ENCODE results near the gene CCDC12. TPM values are rescaled to one million over a fixed set of nuclear protein-coding genes. Genes with fewer than 3 reads are reported as not detected.
"Not testable (repeated sequence)": the region's sequence is repeated elsewhere in the genome, so short reads cannot be mapped to it uniquely, and the experiment has no call there.

The CCDC12 gene
- total RNA-seq, 1 experiment from 2014 or later, result 36.0 TPM

DNA sequence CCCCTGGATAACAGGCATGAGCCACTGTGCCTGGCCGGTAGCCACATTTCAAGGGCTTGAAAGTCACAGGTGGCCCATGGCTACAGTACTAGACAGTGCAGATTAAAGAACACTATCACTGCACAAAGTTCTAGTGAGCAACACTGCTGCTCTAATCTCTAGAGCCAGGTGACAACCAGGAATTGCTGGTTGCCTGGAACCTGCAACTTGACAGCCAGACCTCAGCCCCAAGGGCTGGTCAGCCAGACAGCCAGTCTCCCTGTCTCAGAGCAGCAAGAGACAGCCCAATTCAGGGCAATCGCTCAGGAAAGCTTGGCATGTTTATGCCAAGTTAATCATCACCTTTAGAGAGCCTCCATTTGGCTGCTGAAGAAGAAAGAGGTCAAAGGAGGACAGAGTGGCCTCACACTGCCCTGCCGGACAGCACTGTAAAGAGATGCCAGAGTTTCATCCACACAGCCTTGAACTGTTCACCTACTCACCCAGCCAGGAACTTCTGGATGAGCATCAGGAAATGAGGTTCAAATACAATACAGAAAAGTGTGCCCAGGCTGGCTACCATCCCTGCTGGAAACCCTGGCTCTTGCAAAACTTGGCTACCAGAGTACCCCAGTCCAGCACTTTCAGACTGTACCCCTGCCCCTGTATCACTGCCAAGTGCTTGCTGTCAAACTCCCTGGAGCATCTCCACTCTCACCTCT is 6.0 kb downstream of the CCDC12 start:
- in situ Hi-C loops (cut with HindIII; ENCODE audit: low pct_unique_long_range_greater_than_20kb, low sequenced_read_pairs), result no loop called here
- peak; percentile 80 for DNase-seq (ENCODE audit: low read depth)

GRCh38 chr3:46968783-46969428 is 7.6 kb downstream of the CCDC12 start:
- in situ Hi-C loops (cut with HindIII; ENCODE audit: low pct_unique_long_range_greater_than_20kb, low sequenced_read_pairs), result no loop called here
- no peak for DNase-seq (ENCODE audit: low read depth)

DNA sequence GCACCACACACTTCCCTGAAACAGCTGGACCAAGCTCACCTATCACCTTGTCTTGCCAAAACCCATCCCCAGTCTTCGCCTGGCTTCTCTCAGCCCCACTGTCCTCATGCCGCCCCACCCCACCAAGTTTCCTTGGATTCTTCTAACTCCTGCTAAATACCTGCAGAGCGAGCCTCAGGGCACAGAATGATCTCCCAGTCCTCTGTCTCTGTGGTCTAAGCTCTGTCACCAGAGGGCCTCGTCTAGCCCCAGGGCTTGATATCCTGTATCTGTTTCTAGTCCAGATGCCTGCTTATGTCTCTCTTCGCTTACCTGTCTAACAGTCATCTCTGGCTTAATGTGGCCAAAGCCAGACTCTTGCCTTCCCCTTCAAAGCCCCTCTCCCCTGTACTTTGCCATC is 9.7 kb downstream of the CCDC12 start:
- DNase-seq (ENCODE audit: low read depth), result no peak
- in situ Hi-C loops (cut with HindIII; ENCODE audit: low pct_unique_long_range_greater_than_20kb, low sequenced_read_pairs), result no loop called here

GRCh38 chr3:46965151-46965550 is 11.4 kb downstream of the CCDC12 start:
- in situ Hi-C loops (cut with HindIII; ENCODE audit: low pct_unique_long_range_greater_than_20kb, low sequenced_read_pairs), result no loop called here

GRCh38 chr3:46964038-46964590 is 12.4 kb downstream of the CCDC12 start:
- in situ Hi-C loops (cut with HindIII; ENCODE audit: low pct_unique_long_range_greater_than_20kb, low sequenced_read_pairs); DNase-seq (ENCODE audit: low read depth): not testable (repeated sequence)

More at GRCh38 chr3:46965151-46965550, 11.4 kb downstream of the CCDC12 start:
- DNase-seq (ENCODE audit: low read depth), result no peak

GRCh38 chr3:46962990-46963389 is 13.6 kb downstream of the CCDC12 start:
- in situ Hi-C loops (cut with HindIII; ENCODE audit: low pct_unique_long_range_greater_than_20kb, low sequenced_read_pairs), result no loop called here
- DNase-seq (ENCODE audit: low read depth), result no peak

DNA sequence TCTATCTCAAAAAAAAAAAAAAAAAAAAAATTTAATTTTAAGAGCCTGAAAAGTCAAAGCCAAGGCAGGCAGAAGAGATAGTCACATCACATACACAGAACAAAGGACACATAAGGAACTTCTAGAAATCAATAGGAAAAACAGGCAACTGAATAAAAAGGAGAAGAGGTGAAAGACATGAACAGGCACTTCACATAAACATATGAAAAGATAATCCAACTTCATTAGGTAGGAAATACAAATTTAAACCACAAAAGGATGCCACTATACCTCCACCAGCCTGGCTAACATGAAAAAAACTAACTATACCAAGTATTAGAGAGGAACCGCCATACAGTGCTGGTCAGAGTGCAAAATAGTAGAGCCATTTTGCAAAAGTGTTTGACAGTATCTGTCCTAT is 14.1 kb downstream of the CCDC12 start:
- DNase-seq (ENCODE audit: low read depth), result no peak
- in situ Hi-C loops (cut with HindIII; ENCODE audit: low pct_unique_long_range_greater_than_20kb, low sequenced_read_pairs), result no loop called here

DNA sequence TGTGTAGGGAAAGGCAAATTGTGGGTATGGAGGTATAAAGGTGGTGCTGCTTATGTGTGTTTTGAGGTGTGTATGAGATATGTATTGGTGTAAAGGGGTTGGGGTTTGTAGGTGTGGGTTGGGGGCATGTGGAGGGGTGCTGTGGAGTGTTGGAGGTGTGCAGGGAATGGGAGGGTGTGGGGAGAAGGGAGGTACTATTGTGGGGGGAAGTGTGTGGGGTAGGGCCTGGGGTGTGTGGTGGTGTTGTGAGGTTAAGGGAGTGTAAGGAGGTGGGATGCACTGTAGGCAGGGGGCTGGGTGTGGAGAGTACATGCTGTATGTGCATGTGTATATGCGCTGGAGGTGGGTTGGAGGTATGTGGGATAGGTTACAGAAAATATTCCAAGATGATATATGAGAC is 15.7 kb downstream of the CCDC12 start:
- no peak for DNase-seq (ENCODE audit: low read depth)
- in situ Hi-C loops (cut with HindIII; ENCODE audit: low pct_unique_long_range_greater_than_20kb, low sequenced_read_pairs), result no loop called here

DNA sequence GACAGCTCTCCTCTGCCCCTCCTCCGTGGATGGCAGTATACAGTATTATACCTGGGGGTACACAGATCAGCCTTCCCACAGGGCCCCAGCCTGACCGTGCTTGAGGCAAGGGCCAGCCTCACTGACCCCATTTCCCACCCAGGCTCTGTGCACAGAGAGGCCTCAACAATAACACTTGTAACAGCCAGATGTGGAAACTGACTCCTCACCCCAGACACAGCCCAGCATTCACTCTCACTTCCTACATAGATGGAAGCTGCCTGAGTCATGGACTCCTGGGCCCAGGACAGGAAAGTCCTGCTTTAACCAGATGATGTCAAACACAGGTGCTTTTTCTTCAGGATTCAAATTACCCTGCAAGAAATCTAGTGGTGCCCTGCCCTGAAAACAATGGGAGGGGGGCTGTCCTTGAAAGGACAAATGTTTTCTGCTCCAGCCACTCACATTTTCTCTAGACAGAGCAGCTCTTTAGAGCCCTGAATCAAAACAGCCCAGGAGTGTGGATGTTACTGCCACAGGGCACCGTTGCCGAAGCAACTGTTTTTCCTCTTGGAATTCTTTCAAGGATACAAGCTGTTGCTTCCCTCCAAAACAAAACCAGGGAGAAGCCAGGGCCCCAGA is 16.4 kb downstream of the CCDC12 start:
- no peak for DNase-seq (ENCODE audit: low read depth)
- in situ Hi-C loops (cut with HindIII; ENCODE audit: low pct_unique_long_range_greater_than_20kb, low sequenced_read_pairs), result no loop called here

- no peak for DNase-seq (ENCODE audit: low read depth)
- in situ Hi-C loops (cut with HindIII; ENCODE audit: low pct_unique_long_range_greater_than_20kb, low sequenced_read_pairs), result no loop called here
Observed at GRCh38 chr3:46959161-46959511, 17.4 kb downstream of the CCDC12 start.

DNA sequence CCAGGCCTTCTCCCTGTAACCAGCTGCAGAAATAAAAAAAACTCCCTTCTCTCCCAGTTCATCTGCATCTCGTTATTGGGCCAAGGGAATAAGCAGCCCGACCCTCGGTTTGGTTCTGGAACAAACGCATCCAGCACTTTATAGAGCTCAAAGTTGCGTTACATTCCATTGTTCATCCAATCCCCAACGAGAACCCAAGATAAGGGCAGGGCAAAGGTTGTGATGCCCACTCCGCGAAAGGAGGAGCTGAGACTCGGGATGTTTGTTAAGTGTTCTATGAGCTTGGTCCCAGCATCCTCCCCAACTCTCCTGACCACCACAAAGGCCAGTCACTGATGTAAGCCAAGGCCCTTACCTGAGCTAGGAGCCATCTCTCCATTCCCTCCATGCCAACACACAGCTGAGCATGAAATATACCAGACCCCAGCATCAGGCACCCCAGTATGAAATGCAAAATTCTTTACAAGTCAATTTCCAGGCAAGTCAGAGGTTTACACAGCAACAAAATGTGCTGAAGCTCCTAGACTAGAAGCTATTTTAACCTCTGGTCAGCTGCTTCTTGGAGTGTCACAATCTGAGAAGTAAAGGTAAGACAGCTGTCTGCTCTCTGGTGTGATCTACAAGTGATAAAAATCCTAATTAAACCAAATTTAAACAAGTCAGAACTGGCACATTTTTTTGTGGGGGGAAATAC is 17.9 kb downstream of the CCDC12 start:
- in situ Hi-C loops (cut with HindIII; ENCODE audit: low pct_unique_long_range_greater_than_20kb, low sequenced_read_pairs), result no loop called here
- no peak for DNase-seq (ENCODE audit: low read depth)

- no peak for DNase-seq (ENCODE audit: low read depth)
Observed at GRCh38 chr3:46957092-46957820, 19.3 kb downstream of the CCDC12 start.

GRCh38 chr3:46955801-46956259 is 20.7 kb downstream of the CCDC12 start:
- in situ Hi-C loops (cut with HindIII; ENCODE audit: low pct_unique_long_range_greater_than_20kb, low sequenced_read_pairs), result no loop called here
- DNase-seq (ENCODE audit: low read depth), result no peak

More at GRCh38 chr3:46957092-46957820, 19.3 kb downstream of the CCDC12 start:
- in situ Hi-C loops (cut with HindIII; ENCODE audit: low pct_unique_long_range_greater_than_20kb, low sequenced_read_pairs), result no loop called here

- in situ Hi-C loops (cut with HindIII; ENCODE audit: low pct_unique_long_range_greater_than_20kb, low sequenced_read_pairs), result no loop called here
- no peak for DNase-seq (ENCODE audit: low read depth)
Observed at GRCh38 chr3:46955157-46955556, 21.4 kb downstream of the CCDC12 start.

GRCh38 chr3:46954178-46954577 is 22.4 kb downstream of the CCDC12 start:
- in situ Hi-C loops (cut with HindIII; ENCODE audit: low pct_unique_long_range_greater_than_20kb, low sequenced_read_pairs), result no loop called here
- DNase-seq (ENCODE audit: low read depth), result no peak

GRCh38 chr3:46953234-46954010 is 23.1 kb downstream of the CCDC12 start:
- in situ Hi-C loops (cut with HindIII; ENCODE audit: low pct_unique_long_range_greater_than_20kb, low sequenced_read_pairs), result no loop called here
- DNase-seq (ENCODE audit: low read depth), result no peak

GRCh38 chr3:46952813-46953212 is 23.7 kb downstream of the CCDC12 start:
- in situ Hi-C loops (cut with HindIII; ENCODE audit: low pct_unique_long_range_greater_than_20kb, low sequenced_read_pairs), result no loop called here

More at GRCh38 chr3:46952813-46953212, 23.7 kb downstream of the CCDC12 start:
- no peak for DNase-seq (ENCODE audit: low read depth)
